T-cell (primary cell): ENCODE measurements around the gene SLC2A10. TPM values are rescaled to one million over a fixed set of nuclear protein-coding genes. Genes with fewer than 3 reads are reported as not detected.

Experiments used
- total RNA-seq, 35 experiments: library from RNA in 6 of 35; stranded (reverse) in 6 of 35; fragments of 120-200 nt in 1 of 35; gene quantifications; one replicate each; pipeline versions ENCODE4 v1.2.1 to v1.2.4 and lab custom pipeline; 2013 to 2026

SLC2A10 gene
- total RNA-seq, 5 donors from 2014 or later (not counting 1 experiment from before 2014, with no cell fraction given): 0.07 to 0.54 (median 0.09) TPM; not detected in 2

Other genes starting within 250 kb of the SLC2A10 start
- under 1 TPM; 0.14 to 0.26 (median 0.23) TPM for gene ZNF334, start 196.1 kb upstream of the SLC2A10 start, total RNA-seq
- not detected for gene OCSTAMP, start 159.0 kb upstream of the SLC2A10 start, total RNA-seq
- under 1 TPM in 4 of 5 donors, not detected in 1; 0.16 to 0.49 (median 0.33) TPM for gene SLC13A3, start 58.2 kb upstream of the SLC2A10 start, total RNA-seq
- 10 to 100 TPM in 3 of 5 donors, 1 to 10 TPM in 2; 5.8 to 23.2 (median 21.9) TPM for gene TP53RK, start 20.2 kb upstream of the SLC2A10 start, total RNA-seq
- gene EYA2, start 185.2 kb downstream of the SLC2A10 start, total RNA-seq: not detected